Measurements from ENCODE around the gene MOSMO. TPM values are rescaled to one million over a fixed set of nuclear protein-coding genes. Genes with fewer than 3 reads are reported as not detected.
A peak's percentile ranks its signal among the peaks of the same experiment; 100 is the strongest.

MOSMO gene
- total RNA-seq, 1 donor from 2014 or later = 13.6 TPM

- H3K9me3 Mint-ChIP-seq = no peaks in the 10 kb centered on the region
- H3K27me3 Mint-ChIP-seq = no peaks in the 10 kb centered on the region
- H3K36me3 Mint-ChIP-seq (ENCODE audit: low read depth) = peaks cover 4% of the 10 kb centered on the region
- intact Hi-C loops (cut with micrococcal nuclease) = no loop called here
- H3K27ac Mint-ChIP-seq = no peak overlapping the region
- DNase-seq = no peak
- H3K4me1 Mint-ChIP-seq = no peaks in the 10 kb centered on the region
- H3K4me3 Mint-ChIP-seq = no peak overlapping the region
Observed at GRCh38 chr16:22073350-22073749, 65.4 kb downstream of the MOSMO start.

GRCh38 chr16:22075043-22075757 lies 67.3 kb downstream of the MOSMO start:
- DNase-seq = no peak
- Mint-ChIP-seq H3K4me3 (no peak overlapping the region), H3K27ac (no peak overlapping the region), H3K4me1 (no peaks in the 10 kb centered on the region), H3K27me3 (no peaks in the 10 kb centered on the region), H3K9me3 (no peaks in the 10 kb centered on the region), H3K36me3 (ENCODE audit: low read depth) (peaks cover 4% of the 10 kb centered on the region)
- intact Hi-C loops (cut with micrococcal nuclease) = no loop called here

- H3K4me3 Mint-ChIP-seq = no peak overlapping the region
- intact Hi-C loops (cut with micrococcal nuclease) = no loop called here
- H3K27ac Mint-ChIP-seq = no peak overlapping the region
- no peaks in the 10 kb centered on the region for H3K27me3 Mint-ChIP-seq
- peaks cover 4% of the 10 kb centered on the region for H3K36me3 Mint-ChIP-seq (ENCODE audit: low read depth)
- H3K9me3 Mint-ChIP-seq = no peaks in the 10 kb centered on the region
- DNase-seq = no peak
- H3K4me1 Mint-ChIP-seq = no peaks in the 10 kb centered on the region
Observed at GRCh38 chr16:22075776-22076175, 67.9 kb downstream of the MOSMO start.

- no peaks in the 10 kb centered on the region for H3K27me3 Mint-ChIP-seq
- H3K36me3 Mint-ChIP-seq (ENCODE audit: low read depth) = peaks cover 6% of the 10 kb centered on the region
- intact Hi-C loops (cut with micrococcal nuclease) = loop anchor here (1.0 kb wide), 2 partner anchors 77 to 110 kb away; partner anchors contain the start of gene PDZD9
- peak; percentile 91 for DNase-seq
- no peaks in the 10 kb centered on the region for H3K4me1 Mint-ChIP-seq
- no peak overlapping the region for H3K27ac Mint-ChIP-seq
- H3K9me3 Mint-ChIP-seq = no peaks in the 10 kb centered on the region
- no peak overlapping the region for H3K4me3 Mint-ChIP-seq
Observed at GRCh38 chr16:22077700-22078313, 69.9 kb downstream of the MOSMO start.

- Mint-ChIP-seq H3K9me3 (no peaks in the 10 kb centered on the region), H3K4me1 (no peaks in the 10 kb centered on the region), H3K27ac (no peak overlapping the region), H3K27me3 (no peaks in the 10 kb centered on the region), H3K36me3 (ENCODE audit: low read depth) (peaks cover 6% of the 10 kb centered on the region), H3K4me3 (no peak overlapping the region)
- no peak for DNase-seq
- intact Hi-C loops (cut with micrococcal nuclease) = no loop called here
Observed at GRCh38 chr16:22078656-22079055, 70.7 kb downstream of the MOSMO start.

- Mint-ChIP-seq H3K4me3 (no peak overlapping the region), H3K4me1 (no peaks in the 10 kb centered on the region), H3K36me3 (ENCODE audit: low read depth) (peaks cover 12% of the 10 kb centered on the region), H3K27ac (no peak overlapping the region), H3K9me3 (no peaks in the 10 kb centered on the region), H3K27me3 (no peaks in the 10 kb centered on the region)
- no peak for DNase-seq
- intact Hi-C loops (cut with micrococcal nuclease) = no loop called here
Observed at GRCh38 chr16:22081050-22081449, 73.1 kb downstream of the MOSMO start.

- Mint-ChIP-seq H3K4me1 (no peaks in the 10 kb centered on the region), H3K36me3 (ENCODE audit: low read depth) (peaks cover 13% of the 10 kb centered on the region), H3K4me3 (no peak overlapping the region), H3K27ac (no peak overlapping the region), H3K27me3 (no peaks in the 10 kb centered on the region), H3K9me3 (no peaks in the 10 kb centered on the region)
- DNase-seq = no peak
- intact Hi-C loops (cut with micrococcal nuclease) = no loop called here
Observed at GRCh38 chr16:22086440-22086839, 78.5 kb downstream of the MOSMO start.

- intact Hi-C loops (cut with micrococcal nuclease) = no loop called here
- no peak for DNase-seq
- peaks cover 2% of the 10 kb centered on the region for H3K27me3 Mint-ChIP-seq
- no peak overlapping the region for H3K4me3 Mint-ChIP-seq
- no peaks in the 10 kb centered on the region for H3K9me3 Mint-ChIP-seq
- no peak overlapping the region for H3K27ac Mint-ChIP-seq
- no peaks in the 10 kb centered on the region for H3K4me1 Mint-ChIP-seq
- H3K36me3 Mint-ChIP-seq (ENCODE audit: low read depth) = peaks cover 13% of the 10 kb centered on the region
Observed at GRCh38 chr16:22088642-22089041, 80.7 kb downstream of the MOSMO start.

- intact Hi-C loops (cut with micrococcal nuclease) = no loop called here
- no peak overlapping the region for H3K4me3 Mint-ChIP-seq
- no peak overlapping the region for H3K27ac Mint-ChIP-seq
- DNase-seq = no peak
- peaks cover 11% of the 10 kb centered on the region for H3K36me3 Mint-ChIP-seq (ENCODE audit: low read depth)
- H3K27me3 Mint-ChIP-seq = peaks cover 3% of the 10 kb centered on the region
- no peaks in the 10 kb centered on the region for H3K4me1 Mint-ChIP-seq
- no peaks in the 10 kb centered on the region for H3K9me3 Mint-ChIP-seq
Observed at GRCh38 chr16:22089910-22090309, 82.0 kb downstream of the MOSMO start.

GRCh38 chr16:22091721-22092120 lies 83.8 kb downstream of the MOSMO start:
- intact Hi-C loops (cut with micrococcal nuclease) = no loop called here
- Mint-ChIP-seq H3K27ac (no peak overlapping the region), H3K27me3 (peaks cover 8% of the 10 kb centered on the region), H3K4me3 (no peak overlapping the region), H3K9me3 (no peaks in the 10 kb centered on the region), H3K4me1 (no peaks in the 10 kb centered on the region), H3K36me3 (ENCODE audit: low read depth) (peaks cover 3% of the 10 kb centered on the region)
- DNase-seq = no peak

- Mint-ChIP-seq H3K9me3 (no peaks in the 10 kb centered on the region), H3K4me1 (no peaks in the 10 kb centered on the region), H3K27me3 (peaks cover 8% of the 10 kb centered on the region), H3K36me3 (ENCODE audit: low read depth) (no peaks in the 10 kb centered on the region), H3K27ac (no peak within 1 kb of the TSS), H3K4me3 (no peak within 1 kb of the TSS)
- DNase-seq = no peak
- intact Hi-C loops (cut with micrococcal nuclease) = no loop called here
Observed at GRCh38 chr16:22092143-22092933, 84.4 kb downstream of the MOSMO start, which contains the start of gene VWA3A. TSS of gene VWA3A (plus strand) at chr16:22092541. CDS start at chr16:22092638, 97 bp downstream.

GRCh38 chr16:22093331-22093730 lies 85.4 kb downstream of the MOSMO start:
- intact Hi-C loops (cut with micrococcal nuclease) = no loop called here
- no peak overlapping the region for H3K27ac Mint-ChIP-seq
- H3K27me3 Mint-ChIP-seq = peaks cover 8% of the 10 kb centered on the region
- no peaks in the 10 kb centered on the region for H3K36me3 Mint-ChIP-seq (ENCODE audit: low read depth)
- no peaks in the 10 kb centered on the region for H3K4me1 Mint-ChIP-seq
- H3K4me3 Mint-ChIP-seq = no peak overlapping the region
- no peaks in the 10 kb centered on the region for H3K9me3 Mint-ChIP-seq
- DNase-seq = no peak

- Mint-ChIP-seq H3K9me3 (no peaks in the 10 kb centered on the region), H3K36me3 (ENCODE audit: low read depth) (no peaks in the 10 kb centered on the region), H3K27ac (no peak overlapping the region), H3K4me1 (no peaks in the 10 kb centered on the region), H3K4me3 (no peak overlapping the region), H3K27me3 (peaks cover 9% of the 10 kb centered on the region)
- intact Hi-C loops (cut with micrococcal nuclease) = no loop called here
- DNase-seq = no peak
Observed at GRCh38 chr16:22093996-22094395, 86.1 kb downstream of the MOSMO start.

Measured in activated CD4-positive, alpha-beta T cell treated with anti-CD3 and anti-CD28 coated beads, Interleukin-2, amount 10 ng/mL, durations not matched to agents 24 days and 14 days (primary cell).